ENCODE data around the gene BTBD9.

The BTBD9 gene

DNA sequence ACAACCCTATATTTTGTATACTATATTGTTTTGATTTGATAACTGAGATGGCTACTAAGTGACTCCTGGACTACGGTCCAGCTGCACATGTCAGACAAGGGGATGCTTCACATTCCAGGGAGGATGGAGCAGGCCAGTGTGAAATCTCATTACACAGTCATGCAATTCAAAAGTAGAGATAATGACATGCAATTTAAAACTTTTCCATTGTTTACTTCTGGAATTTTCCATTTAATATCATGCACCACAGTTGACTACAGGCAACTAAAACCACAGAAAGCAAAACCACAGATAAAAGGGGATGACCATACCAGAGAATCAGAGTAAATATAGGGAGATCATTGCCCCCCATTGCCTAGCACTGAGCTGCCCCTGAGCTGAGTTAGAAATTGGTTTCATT lies 366.4 kb downstream of the BTBD9 start:
- TF ChIP-seq, protein P1, sequence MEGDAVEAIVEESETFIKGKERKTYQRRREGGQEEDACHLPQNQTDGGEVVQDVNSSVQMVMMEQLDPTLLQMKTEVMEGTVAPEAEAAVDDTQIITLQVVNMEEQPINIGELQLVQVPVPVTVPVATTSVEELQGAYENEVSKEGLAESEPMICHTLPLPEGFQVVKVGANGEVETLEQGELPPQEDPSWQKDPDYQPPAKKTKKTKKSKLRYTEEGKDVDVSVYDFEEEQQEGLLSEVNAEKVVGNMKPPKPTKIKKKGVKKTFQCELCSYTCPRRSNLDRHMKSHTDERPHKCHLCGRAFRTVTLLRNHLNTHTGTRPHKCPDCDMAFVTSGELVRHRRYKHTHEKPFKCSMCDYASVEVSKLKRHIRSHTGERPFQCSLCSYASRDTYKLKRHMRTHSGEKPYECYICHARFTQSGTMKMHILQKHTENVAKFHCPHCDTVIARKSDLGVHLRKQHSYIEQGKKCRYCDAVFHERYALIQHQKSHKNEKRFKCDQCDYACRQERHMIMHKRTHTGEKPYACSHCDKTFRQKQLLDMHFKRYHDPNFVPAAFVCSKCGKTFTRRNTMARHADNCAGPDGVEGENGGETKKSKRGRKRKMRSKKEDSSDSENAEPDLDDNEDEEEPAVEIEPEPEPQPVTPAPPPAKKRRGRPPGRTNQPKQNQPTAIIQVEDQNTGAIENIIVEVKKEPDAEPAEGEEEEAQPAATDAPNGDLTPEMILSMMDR (IDR thresholded peaks at IDR 0.05), result no peak

DNA sequence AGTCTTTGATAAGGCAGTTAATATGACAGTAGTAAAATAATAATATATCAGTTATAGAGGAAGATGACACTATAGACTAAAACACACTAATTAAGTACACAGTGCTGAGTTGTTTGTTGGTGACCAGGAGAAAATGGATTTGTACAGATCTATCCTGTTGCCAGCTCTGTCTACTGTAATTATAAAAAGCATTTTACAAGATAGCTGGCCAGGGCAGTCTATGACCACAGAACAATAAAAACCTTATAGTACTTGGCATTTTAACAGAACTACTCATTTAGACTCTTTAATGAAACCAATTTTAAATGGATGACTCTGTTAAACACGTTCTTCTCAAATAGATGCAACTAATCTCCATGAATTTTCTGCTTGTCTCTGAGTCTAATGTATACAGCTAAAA lies 367.5 kb downstream of the BTBD9 start:
- TF ChIP-seq, protein P1 (IDR thresholded peaks at IDR 0.05), result no peak

DNA sequence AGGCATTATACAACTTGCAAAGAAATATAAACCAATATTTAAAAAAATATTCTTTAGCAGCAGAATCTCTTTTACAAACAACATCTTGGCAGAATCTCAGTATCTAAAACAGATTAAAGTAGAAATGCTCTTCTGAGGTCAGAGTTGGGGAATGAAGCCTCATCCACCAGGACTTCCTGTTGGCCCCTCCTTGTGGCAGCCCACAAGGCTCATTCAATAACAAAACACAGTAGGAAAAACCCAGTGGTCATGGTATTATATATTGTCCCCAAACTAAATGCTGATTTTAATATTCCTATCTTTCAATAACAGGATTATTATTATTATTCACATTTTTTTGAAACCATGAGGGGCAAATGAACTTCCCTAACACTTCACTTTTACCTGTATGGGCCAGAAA lies 368.6 kb downstream of the BTBD9 start:
- TF ChIP-seq, protein P1 (IDR thresholded peaks at IDR 0.05), result no peak

DNA sequence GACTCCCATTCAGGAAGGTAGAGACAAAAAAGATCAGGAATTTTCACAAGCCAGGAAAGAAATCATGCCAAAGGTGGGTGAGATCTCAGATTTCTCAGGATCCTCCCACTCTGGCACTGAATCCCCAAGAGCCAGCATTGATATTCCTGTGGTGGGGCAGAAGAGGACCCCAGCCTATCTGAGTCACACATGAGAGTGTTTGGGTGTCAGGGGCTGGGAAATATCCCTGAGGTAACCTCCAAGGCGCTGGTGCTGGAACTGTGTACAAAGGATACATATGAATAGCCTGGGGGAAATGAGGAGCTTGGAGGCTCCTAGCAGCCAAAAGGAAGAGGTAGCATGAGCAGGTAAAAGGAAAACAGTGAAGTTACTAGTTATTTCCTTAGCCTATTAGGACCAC lies 369.4 kb downstream of the BTBD9 start:
- TF ChIP-seq, protein P1 (IDR thresholded peaks at IDR 0.05), result no peak

DNA sequence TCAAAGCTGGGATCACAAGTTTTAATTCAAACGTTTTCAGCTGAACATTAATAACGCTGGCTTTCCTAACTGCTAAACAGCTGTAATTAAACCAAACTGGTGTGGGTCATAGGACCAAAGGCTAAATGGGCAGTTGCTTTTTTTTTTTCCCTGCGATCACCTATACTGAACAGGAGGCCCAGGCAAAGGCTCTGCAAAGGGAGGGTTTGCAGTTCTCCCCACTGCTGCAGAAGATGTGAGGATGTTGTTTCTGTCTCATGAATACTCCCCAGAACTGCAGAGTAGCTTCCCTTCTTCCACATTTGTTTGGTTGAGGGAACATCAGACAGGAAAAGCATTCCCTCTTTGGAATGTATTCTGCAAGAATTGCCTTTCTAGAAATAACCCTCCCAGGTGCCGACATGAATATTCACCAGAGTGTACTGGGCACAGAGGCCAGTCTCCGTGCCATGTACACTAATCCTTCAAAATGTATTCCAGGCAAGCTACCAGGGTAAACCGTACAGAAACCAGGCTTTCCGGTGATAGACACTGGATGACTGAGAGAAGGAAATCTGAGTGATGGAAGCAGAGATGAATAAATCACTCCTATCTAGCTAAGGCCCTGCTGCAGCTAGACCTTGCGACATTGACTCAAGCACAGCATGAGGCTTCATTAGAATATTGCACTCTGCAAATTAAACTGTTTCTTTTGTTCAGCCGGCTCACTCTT lies 370.1 kb downstream of the BTBD9 start:
- TF ChIP-seq, protein P1 (IDR thresholded peaks at IDR 0.05), result no peak

DNA sequence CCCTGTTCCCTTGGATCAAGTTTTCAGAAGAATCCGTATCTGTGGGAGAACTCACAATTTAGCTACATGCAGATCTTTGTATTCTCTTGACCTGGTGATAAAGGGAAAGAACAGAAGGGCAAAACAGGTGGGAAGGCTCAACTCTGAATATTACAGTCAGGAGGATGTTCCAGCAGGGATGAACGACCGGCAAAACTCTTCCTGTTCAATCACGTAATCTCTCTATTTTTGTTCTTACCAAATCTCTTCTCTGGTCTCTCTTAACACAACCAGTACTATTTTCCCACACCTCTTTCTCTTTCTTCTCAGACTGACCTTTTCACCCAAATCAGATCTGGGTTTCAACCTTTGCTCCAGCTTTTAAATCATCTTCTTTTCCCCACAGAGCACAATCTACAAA lies 371.4 kb downstream of the BTBD9 start:
- TF ChIP-seq, protein P1 (IDR thresholded peaks at IDR 0.05), result no peak

DNA sequence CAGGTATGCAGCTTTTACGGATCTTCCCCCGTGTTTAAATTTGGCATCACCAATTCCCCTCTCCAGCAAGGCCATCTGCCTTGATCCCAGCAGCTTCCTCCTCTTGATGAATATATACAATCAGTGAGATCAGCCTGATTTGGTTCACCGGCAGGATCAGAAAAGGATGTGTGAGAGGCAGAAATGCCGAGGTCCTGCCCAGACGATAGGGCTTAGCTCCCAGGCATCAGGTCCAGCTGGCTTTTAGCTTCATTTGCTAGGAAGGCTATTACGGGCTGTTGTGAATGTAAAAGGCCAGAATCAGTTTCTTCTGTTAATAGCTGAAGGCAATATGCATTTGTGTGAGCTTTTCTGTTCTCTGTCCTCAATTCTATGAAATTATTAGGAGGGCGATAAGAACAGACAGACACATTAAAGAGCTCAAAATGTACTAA lies 372.8 kb downstream of the BTBD9 start:
- TF ChIP-seq, protein P1 (IDR thresholded peaks at IDR 0.05), result no peak

DNA sequence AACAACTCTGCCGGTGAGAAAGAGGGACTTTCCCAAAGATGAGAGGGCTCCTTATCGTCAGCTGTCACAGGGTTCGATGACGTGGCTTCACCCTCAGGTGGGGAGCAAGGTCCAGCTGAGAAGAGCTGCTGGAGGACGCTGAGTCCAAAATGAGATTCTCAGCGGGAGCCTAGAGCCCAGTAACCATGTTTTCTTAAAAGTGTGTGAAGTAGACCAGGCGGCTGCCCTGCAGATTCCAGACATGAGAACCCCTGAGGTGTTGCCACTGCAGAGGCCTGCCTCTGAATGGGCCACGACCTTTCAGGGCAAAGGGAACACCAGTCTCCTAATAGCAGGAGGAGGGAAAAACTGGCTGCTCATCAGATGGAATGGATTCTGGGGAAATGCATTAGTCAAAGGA lies 375.1 kb downstream of the BTBD9 start:
- TF ChIP-seq, protein P1 (IDR thresholded peaks at IDR 0.05), result no peak
